Cardiac fibroblast (primary cell): ENCODE measurements around the gene CHMP6.

Experiments
- DNase-seq, 2 donors: peaks; one replicate each; pipeline versions ENCODE4 v3.0.0 to v3.0.0-alpha.2; 2010; ENCODE audit warnings: low read depth in 2 of 2
- H3K4me3 ChIP-seq, 2 donors: replicated peaks in 1 of 2; 1 replicate in 1 of 2; 2 replicates in 1 of 2; pipeline ENCODE4 v1.5.1; 2011; ENCODE audit warnings: low read depth in 2 of 2, low read length in 2 of 2, mild to moderate bottlenecking in 2 of 2, moderate library complexity in 1 of 2
- TF ChIP-seq, protein P1 (sequence below): IDR thresholded peaks from one replicate; pipeline ENCODE4 v1.5.1; 2011; ENCODE audit warnings: low read depth, mild to moderate bottlenecking, low read length, inconsistent platforms

The CHMP6 gene

DNA sequence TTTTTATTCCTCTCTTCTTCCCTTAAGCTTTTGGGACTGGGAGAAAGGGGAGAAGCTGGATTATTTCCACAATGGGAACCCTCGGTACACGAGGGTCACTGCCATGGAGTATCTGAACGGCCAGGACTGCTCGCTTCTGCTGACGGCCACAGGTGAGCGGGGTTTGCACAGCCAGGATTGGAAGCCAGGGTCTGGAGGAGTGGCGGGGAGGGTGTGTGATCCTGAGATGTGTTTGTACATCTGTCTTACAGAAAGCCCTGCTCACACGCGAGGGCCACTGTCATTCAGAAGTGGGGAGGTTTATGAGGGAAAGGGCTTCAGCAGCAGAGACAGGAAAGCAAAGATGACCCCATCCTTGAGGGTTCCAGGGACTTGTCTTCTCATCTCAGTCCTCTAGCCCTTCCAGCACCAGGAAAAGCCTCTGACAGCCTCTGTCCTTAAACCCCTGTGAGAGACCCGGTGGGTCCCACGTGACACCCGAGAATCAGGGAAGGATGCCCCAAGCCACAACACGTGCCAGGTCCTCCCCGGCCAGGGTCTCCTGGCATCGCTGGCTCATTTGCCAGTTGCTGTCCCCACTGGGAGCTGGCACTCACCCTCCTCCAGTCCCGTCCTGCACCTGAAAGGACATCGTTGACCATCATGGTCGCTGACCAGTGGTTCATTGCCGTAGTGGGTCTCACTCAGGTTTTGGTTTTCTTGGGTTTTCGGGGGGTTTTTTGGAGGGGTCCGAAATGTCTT lies 44.3 kb upstream of the CHMP6 start:
- DNase-seq, result no peak
- H3K4me3 ChIP-seq, result no peak overlapping the region
- TF ChIP-seq, protein P1, sequence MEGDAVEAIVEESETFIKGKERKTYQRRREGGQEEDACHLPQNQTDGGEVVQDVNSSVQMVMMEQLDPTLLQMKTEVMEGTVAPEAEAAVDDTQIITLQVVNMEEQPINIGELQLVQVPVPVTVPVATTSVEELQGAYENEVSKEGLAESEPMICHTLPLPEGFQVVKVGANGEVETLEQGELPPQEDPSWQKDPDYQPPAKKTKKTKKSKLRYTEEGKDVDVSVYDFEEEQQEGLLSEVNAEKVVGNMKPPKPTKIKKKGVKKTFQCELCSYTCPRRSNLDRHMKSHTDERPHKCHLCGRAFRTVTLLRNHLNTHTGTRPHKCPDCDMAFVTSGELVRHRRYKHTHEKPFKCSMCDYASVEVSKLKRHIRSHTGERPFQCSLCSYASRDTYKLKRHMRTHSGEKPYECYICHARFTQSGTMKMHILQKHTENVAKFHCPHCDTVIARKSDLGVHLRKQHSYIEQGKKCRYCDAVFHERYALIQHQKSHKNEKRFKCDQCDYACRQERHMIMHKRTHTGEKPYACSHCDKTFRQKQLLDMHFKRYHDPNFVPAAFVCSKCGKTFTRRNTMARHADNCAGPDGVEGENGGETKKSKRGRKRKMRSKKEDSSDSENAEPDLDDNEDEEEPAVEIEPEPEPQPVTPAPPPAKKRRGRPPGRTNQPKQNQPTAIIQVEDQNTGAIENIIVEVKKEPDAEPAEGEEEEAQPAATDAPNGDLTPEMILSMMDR, result no peak

DNA sequence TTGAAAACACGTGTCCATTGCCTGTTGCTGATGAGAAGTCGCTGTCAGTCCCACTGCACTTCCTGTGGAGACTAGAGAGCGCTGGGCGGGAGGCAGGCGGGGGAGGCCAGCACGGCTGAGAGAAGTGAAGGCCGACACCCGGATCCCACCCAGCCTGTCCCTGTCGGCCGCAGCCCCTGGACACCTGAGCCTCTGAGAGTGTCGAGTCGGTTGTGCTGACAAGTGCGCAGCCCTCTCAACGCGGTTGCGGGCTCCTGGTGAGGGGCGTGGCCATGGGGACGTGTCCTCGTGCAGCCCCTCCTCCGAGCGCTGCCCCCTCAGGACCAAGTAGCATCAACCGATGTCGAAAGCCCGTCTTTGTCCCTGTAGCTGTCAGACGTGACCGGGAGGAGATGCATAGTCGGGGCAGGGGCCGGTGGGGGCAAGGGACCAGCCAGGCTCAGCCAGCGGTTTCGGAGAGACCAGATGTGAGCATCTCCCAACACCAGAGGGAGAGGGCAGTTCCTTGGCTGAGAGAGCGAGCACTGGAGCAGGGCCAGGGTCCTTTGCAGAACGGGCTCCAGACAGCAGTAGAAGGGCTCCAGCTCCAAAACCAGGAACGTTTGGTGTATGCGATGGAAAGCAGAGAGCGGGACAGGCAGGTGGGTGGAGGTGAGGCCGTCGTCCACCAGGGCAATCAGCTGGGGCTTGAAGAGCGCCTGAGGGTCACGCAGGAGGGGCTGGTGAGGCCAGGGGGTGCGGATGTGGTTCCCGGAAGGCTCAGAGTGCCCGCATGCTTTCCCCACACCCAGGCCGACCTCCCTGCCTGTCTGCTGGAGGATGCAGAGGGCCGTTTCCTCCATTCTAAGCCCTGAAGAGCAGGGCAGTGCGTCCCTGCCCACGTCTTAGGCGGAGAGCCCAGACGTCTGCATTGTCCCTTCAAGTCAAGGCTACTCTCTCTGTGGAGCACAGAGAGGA lies 43.3 kb upstream of the CHMP6 start:
- DNase-seq, result no peak
- TF ChIP-seq, protein P1, result no peak
- H3K4me3 ChIP-seq, result no peak overlapping the region

DNA sequence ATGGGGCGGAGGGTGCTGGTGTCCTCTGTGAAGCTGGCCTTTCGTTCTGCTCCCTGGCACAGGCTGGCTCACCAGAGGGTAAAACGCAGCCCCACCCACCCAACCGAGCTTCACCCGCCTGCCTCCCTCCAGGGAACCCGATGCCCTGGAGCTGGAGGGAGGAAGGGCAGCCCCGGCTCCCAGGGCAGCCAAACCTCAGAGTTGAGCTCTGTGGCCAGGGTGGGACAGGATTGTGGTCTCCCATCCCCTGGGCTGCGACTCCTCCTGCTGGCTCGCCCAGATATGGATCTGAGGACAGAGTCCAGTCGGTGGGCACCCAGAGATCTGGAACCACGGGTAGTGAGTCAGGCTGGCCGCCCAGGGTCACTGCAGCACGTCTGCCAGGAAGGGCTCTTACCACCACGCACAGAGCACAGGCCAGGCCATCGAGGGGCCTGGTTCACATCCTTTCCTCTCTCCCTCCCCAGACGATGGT lies 42.6 kb upstream of the CHMP6 start:
- TF ChIP-seq, protein P1, result no peak
- DNase-seq, result no peak
- no peak overlapping the region for H3K4me3 ChIP-seq

DNA sequence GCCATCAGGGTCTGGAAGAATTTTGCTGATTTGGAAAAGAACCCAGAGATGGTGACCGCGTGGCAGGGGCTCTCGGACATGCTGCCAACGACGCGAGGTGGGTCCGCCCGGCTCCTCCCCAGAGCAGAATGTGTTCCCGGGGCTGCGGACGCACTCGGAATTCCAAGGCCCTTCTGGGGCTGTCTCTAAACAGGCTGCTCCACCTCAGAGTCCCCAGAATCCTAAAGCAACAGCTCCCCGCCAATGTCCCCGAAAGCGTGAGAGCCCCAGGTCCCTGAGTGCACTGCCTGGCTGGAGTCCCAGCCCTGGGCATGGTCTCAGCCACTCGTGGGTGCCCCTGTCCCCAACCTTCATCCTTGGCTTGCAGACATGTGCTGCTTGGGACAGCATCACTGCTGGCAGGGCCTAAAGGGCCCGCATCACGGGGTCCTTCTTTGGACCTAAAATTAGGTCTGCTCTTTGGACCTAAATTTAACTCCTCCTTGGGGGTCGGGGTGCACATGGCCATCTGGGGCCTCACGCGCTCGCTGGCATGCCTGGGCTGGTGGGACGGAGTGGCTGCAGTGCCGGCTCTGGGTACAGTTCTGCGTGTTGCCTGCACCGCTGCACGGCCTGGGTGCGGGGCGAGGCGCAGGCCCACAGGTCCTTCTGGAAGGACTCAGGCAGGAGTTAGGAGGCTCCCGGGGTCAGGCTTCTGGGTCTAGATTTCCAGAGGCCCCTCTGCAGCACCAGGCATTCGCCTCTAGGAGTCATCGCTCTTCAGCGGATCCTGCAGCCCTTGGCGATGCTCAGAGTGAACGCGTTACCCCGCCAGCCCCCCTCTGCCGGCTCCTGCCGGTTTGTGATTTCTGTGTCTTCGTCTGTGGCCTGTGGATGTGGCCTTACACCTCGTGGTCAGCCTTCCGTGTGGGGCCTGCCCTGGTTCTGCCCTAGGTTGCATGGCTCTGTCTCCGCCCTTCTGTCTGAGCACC lies 41.9 kb upstream of the CHMP6 start:
- DNase-seq, result no peak
- no peak overlapping the region for H3K4me3 ChIP-seq
- TF ChIP-seq, protein P1, result no peak

DNA sequence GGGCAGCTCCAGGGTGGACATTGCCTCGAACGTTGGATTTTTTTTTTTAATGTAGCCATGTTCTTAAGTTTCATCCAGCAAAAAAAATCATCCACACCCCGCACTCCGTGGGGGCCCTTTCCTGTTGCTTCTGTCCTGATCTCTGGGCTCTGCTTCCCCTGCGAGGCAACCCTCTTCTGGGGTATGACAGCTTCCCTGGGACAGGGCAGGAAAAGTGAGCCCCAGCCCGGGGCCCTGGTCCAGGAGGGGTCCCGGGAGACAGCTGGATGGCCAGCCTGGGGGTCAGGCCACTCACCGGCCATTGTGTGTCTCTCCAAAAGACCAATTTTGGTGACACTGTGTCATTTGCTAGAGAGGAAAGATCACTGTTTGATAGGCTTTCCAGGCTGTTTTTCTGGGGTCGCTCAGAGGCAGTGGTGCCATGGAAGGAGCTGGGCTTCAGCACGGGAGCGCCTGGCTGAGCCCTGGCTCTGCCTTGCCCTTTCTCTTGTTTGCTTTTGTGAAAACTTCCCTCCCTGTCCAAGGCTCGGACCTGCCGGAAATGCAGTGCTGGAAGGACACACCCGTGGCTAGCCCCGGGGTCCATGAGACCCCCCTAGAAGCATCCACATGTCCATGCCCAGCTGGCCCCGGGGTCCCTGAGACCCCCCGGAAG lies 41.0 kb upstream of the CHMP6 start:
- TF ChIP-seq, protein P1, result no peak
- DNase-seq, result no peak
- no peak overlapping the region for H3K4me3 ChIP-seq
